SU-DHL-6 (cell line): ENCODE measurements around the gene NID1.

Experiments
- EZH2phosphoT487 ChIP-seq: fragments of 200-600 bp; sonication (generic), shearing (Covaris generic); conservative IDR thresholded peaks from 2 replicates; pipeline ENCODE4 v1.6.1; 2018; ENCODE audit warnings: mild to moderate bottlenecking, antibody characterized with exemption, low read length, moderate library complexity, mixed read lengths
- TF ChIP-seq, protein P1 (sequence below): fragments of 200-600 bp; sonication (generic); IDR thresholded peaks from one replicate; pipeline ENCODE4 v1.5.1; 2017; ENCODE audit warnings: antibody characterized with exemption, mild to moderate bottlenecking, low read length, moderate library complexity; ENCODE audit not compliant: insufficient read depth, poor library complexity, severe bottlenecking

DNA sequence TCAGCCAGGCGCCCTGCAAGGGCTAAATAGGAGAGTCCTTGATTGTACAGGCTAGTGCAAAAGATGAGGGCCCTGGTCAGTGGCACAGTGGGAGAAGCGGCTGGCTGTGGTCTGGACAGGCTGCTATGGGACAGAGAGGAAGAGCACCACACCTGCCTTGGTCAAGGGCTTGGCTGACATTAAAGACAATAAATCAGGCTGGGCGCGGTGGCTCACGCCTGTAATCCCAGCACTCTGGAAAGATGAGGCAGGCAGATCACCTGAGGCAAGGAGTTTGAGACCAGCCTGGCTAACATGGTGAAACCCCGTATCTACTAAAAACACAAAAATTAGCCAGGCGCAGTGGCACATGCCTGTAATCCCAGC, 62.9 kb downstream of the NID1 start:
- TF ChIP-seq, protein P1, sequence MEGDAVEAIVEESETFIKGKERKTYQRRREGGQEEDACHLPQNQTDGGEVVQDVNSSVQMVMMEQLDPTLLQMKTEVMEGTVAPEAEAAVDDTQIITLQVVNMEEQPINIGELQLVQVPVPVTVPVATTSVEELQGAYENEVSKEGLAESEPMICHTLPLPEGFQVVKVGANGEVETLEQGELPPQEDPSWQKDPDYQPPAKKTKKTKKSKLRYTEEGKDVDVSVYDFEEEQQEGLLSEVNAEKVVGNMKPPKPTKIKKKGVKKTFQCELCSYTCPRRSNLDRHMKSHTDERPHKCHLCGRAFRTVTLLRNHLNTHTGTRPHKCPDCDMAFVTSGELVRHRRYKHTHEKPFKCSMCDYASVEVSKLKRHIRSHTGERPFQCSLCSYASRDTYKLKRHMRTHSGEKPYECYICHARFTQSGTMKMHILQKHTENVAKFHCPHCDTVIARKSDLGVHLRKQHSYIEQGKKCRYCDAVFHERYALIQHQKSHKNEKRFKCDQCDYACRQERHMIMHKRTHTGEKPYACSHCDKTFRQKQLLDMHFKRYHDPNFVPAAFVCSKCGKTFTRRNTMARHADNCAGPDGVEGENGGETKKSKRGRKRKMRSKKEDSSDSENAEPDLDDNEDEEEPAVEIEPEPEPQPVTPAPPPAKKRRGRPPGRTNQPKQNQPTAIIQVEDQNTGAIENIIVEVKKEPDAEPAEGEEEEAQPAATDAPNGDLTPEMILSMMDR = no peak
- TF ChIP-seq EZH2phosphoT487 = no peak
